ENCODE results near the gene STARD3.

Gene STARD3

DNA sequence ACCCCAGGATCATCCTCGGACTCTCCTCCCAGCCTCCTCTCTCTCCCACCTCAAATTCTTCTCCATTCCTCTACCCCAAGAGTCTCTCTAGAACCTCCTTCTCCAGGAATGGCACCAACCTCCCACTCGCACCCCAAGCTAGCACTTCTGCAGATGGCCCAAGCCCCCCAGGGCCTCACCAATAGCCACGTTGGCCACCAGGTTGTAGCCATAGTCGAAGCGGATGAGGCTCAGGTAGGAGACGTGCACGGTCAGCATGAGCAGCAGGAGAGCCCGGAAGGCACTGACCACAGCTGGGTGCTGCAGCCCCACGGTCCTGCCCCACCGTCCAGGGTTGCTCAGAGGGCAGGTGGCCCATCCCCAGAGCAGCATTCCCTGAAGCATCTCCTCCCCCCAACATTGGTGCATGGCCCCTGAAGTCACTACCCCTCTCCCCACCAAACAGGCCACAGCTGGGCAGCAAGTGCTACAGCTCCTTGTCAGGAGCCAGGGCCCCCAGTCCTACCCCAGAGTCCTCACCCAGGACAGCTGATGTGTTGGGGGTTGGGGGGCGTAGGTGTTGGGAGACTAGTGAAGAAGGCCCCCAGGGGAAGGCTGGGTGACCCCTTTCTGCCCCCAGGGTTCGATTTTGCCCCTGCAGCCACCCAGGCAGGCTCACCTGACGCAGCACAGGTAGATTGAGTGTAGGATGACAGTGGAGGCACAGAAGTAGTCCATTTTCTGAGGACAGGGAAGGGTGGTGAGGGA lies 36.6 kb downstream of the STARD3 start:
- DNase-seq = no peak

DNA sequence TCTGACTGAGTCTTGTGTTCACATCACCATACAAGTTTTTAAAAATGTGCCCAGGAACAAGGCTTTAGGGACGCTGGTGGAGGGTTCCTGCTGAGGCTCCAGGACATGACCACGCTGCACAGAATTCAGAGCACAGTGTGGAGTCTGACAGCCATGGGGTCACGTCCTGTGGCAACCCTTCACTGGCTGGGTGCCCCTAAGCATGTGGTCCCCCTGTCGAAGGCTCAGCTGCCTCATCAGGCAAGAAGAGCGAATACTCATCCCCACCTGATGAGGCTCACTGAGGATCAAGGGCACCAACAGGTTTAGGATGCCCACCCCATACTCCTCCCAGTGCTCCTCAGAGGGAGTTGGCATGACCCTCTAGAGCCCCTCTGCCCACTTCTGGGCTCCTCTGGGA lies 37.2 kb downstream of the STARD3 start:
- no peak for DNase-seq

DNA sequence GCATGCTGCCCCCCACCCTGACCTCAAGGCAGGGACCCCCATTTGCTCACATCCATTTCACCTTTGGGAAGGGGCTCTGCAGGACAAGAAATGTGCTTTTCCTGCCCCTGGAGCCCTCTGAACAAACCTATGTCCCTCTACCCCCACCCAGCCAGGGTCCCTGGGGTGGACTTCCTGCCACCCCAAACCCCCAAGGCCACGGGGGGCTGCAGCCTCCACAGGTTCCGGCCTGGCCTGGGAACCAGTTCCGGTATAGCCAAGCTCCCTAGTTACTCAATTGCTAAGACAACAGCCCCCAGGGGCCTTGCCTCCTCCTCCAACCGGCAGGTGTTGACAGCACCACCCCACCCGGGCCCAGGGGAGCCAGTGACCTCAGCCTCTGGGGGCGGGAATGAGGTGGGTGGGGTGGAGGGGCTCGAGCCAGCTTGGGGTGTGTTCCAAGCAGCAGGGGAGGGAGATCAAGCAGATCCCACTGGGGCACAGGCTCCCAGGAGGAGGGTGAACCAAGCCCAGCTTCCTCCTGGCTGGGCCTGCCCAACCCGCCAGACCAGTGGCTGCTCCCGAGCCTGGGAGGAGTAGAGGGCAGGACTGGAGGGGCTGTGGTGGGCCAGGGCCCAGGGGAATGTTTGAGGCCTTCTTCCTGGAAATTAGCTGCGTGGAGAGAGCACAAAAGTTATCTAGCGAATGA lies 37.9 kb downstream of the STARD3 start:
- DNase-seq = no peak

DNA sequence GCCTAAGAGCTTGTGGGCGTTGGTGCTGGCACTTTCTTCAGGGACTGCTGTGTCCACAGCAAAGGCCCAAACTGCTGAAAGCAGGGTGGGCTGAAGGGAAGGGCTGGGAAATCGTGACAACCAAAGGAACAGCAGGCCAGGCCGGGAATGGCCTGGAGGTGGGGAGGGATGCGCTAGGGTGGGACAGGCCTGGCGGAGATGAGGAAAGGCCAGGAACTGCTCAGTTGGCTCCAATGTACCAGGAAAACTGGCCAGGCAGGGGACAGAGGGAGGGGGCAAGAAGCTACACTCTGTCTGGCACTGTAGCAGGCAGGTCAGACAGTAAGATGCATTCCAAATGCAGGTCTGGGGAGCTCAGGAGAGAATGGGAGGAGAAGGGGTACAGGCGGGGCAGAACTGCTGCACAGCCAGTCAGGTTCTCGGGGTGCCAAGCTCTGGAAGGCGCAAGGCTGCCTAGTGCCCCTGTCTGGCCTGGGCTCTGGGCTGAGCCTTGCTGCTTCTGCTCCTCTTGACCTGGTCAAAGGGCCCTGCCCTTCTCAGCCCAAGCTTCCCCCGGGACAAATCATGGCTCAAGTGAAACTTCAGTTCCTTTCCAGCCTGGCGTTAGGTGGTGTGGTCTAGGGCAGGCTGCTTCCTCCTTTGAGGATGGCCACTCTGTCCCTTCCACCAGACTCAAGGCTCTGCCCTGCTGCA lies 38.6 kb downstream of the STARD3 start:
- DNase-seq = no peak

DNA sequence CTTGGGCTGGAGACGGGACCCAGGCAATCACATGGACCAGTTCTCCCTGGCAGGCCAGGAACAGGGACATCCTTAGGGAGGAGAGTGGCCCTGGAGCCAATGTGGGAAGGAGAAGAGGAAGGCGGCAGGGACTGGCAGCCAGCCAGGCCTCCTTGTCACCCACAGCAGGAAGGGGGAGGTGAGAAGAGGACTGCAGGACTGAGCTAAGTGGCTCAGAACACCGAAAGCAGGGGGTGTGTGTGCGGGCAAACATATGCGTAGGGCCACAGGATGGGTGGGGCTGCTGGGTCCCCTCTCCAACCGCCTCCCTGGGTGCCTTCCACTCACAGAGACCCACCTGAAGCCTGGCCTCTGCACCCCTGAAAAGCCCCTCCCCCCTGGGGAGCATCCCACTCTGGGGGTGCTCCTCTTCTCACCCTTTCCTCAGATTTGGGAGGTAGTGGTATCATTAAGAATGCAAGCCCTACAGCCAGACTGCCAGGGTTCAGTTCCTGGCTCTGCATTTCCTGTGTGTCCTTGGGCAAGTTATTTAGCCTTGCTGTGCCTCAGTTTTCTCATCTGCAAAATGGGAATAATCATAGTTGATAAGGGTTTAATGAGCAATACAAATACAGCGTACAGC lies 39.4 kb downstream of the STARD3 start:
- DNase-seq = no peak

DNA sequence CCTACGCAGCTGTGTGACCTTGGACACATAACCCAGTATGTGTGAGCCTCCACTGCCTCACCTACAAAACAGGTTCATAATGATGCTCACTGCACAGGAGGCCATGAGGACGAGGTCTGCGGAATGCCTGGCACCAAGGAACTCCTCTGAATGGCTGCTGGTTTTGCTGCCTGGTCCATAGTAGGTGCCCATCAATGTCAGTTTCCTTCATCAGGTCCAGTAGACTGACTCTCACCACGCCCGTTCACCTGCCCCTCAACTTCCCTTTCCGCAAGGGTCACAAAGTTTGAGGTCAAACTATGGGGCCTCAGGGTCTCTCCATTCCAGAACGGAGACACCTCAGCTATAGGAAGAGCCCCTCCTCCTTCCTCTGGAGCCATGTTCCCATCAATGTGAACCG lies 40.1 kb downstream of the STARD3 start:
- DNase-seq = no peak

DNA sequence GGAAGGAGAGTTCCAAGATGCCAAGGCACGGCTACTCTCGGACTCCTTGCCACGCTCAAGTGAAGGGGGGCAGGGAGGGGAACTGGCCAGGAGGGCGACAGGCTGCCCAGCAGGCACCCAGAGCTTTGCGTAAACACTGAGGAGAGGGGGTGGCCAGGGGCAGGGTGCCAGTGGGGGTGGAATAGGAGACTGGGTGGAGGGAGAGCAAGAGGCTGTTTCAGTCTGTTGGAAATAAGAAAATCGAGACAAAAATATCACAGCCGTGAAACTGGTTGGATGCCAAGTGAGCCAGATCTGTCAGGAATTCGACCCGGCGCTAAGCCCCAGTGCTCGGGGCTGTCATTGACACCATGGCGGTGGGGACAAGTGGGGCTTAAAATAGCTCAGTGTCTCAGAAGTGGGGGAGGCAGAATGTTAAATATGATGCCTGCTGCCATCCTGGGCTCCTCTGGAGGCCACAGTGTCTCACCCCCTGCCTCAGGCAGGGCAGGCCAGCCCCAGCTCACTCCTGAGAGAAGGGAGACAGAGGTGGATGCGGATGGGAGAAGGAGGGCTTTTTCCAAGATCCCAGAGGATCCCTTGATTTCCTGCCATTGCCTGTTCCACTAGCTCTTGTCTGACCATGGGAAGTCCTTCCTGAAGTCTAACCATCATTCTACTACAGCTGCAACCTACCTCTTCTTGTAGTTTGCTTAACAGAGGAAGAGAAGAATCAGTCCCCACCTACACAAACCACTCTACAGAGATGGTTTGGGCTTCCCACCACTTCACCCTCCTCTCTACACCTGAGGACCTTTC lies 40.8 kb downstream of the STARD3 start:
- no peak for DNase-seq

DNA sequence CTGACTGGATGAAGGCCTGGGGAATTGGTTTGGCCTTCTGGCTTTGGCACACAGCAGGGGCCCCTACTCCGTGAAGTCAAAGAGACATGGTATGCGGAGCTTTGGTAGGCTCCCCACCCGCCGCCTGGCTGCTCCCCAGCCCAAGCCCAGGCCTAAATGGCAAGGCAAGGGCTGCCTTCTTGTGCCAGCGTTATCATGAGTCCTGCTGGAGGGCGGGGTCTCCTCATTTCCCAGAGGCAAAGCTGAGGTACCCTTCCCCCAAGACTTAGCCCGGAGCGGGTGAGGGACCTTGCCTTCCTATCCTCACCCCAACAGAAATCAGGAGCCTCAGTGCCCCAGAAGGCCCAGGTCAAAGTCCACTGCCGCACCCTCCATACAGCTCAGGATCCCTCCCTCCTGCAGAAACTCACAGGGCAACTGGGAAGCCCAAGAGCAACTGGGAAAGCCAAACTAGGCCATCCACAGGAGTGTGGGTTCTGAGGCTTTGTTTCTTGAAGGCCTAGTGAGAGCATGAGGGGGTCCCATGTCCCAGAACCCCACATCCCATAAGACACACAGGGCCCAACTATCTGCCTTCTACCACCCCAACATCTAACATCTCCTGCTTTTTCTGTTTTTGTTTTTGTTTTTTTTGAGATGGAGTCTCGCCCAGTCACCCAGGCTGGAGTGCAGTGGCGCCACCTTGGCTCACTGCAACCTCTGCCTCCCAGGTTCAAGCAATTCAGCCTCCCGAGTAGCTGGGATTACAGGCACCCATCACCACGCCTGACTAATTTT lies 41.6 kb downstream of the STARD3 start:
- no peak for DNase-seq

DNA sequence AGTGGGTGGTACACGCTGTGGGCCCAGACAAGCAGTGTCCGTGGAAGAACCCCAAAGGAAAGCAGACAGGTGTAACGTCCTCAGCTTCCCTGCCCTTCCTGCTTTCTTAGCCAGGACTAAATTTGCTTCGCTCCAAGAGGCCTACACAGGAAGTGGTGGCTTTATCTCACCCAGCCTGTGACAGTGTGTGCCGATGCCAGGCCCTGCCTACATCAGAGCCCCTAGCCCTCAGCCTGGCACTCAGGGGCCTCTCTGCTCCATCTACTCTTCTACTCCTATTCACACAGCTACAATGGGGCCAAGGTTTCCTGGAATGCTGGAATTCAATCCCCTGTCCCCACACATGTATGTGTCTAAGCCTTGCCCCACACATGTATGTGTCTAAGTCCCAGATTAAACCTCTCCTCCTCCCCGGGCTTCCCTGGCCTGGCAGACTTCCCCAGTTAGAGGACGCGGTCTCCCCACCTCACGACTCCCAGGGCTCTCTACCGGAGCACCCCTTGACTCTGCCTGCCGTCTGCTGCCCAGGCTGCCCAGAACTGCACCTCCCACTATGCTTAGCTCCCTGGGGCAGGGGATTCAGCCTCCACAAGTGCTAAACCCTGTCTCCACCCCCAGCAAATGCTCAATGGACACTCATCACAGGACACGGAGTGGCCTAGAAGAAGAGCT lies 42.7 kb downstream of the STARD3 start:
- no peak for DNase-seq

DNA sequence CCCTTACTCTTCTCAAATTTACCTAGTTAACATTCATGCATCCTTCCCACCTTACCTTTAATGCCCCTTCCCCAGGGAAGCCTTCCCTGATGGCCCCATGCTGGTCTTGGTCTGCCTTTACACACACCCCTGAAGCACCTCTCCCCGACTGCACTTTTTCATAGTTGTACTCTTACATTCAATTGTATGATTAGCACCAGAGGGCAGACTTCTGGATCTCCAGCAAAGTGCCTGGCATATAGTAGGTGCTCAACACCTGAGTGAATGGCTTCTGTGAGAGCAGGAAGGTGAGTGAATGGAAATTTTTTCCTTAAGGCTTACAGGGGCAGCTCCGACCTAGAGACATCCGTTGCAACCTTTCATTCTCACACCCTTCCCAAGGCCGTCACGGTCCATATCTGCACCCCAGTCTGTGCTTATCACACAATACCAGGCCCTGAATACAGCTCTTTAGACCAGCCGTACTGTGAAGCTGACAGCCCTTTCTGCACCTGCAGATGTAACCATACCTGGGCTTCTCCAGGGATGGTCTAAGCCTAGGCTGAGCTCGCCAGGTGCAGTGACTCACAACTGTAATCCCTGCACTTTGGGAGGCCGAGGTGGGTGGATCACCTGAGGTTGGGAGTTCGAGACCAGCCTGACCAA lies 46.5 kb downstream of the STARD3 start:
- DNase-seq = no peak

DNA sequence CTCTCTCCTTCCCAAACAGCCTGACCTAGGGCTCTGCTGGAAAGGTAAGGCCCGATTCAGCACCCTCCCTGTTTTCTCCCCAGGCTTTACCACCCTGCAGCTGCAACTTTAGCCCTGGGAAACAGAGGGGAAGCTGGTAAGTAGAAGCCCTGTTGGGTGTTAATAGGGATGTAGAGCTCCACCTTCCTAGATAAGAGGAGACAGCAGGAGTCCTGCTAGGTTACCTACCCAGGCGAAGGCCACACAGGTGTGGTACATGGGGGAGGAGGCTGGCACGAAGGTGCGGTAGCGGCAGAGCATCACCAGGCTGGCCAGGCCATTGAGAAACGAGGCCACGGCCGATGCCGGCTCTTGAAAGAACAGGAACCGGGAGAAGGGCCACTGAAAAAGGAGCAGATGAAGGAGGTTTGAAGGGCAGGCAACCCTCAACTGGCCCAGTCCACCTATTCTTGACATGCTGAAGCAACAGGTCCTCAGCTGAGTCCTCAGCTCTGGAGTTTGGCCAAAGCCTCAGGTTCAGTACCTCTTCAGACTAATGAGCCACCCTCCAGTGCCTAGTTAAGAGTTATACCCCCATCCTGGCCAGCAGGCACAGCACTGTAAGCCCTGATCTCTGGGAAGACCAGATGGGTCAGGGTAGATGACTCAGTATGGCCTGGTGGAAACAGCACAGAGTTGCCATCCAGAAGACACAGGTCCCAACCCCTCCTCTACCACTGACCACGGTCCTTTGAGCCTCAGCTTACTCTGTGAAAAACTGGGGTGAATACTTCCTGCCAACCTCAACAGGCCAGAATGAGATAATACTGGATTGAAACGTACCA lies 47.6 kb downstream of the STARD3 start:
- DNase-seq = no peak

DNA sequence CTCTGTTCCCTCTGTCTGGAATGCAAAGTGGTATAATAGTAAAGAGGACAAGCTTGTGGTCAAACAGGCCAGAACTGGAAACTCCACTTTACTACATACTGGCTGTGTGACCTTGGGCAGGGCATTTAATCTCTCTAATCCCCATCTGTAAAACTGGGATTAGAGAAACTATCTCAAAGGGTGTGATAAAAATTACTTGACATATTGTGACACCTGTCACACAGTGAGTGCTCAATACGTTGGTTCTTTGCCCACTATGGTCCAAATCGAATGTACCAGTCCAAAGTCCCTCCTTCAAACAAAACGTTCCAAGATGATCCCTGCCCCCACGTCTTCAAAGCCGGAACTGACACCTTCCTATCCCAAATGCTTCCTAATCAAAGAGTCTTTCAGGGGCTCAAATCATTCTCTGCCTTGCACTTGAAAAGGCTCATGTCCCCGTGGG lies 50.2 kb downstream of the STARD3 start:
- no peak for DNase-seq

DNA sequence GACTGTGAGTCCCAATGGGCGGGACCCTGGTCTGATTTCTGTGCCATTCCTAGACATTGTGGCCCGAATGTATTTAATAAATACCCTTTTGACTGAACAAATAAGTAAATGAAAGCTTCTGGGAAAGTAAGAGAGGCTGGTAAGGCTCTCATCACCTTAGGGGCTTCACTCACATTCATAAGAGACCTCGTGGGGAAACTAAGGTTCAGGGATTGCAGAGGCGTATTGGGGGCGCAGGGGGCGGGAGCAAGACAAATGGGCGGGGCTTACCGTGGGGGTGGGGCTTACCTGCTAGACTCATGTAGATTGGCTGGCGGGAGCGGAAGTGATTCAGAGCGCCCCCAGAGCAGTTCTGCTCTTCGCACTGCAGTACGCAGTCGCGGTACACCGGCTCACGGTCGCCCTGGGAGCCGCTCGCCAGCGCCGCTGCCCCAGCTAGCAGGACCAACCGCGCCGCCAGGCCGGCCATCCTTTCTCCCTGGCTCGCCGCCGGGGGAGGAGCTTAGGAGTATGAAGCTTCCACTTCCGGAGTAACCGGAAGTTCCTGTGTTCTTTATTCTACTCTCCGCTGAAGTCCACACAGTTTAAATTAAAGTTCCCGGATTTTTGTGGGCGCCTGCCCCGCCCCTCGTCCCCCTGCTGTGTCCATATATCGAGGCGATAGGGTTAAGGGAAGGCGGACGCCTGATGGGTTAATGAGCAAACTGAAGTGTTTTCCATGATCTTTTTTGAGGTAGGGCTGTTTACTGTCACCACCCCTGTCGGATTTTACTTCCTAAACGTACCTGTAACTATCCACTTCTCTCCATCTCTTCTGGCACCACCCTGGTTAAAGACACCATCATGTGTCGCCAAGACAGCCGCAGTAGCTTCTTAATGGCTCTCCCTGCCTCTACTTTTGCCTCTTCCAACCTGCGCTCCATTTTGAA lies 50.9 kb downstream of the STARD3 start, which contains the start of gene PGAP3:
TSS of gene PGAP3 (minus strand) at position 512 of the 929 bp plus-strand sequence. CDS start at position 469, 43 bp downstream.
- DNase-seq = peak; percentile 85 to 91

DNA sequence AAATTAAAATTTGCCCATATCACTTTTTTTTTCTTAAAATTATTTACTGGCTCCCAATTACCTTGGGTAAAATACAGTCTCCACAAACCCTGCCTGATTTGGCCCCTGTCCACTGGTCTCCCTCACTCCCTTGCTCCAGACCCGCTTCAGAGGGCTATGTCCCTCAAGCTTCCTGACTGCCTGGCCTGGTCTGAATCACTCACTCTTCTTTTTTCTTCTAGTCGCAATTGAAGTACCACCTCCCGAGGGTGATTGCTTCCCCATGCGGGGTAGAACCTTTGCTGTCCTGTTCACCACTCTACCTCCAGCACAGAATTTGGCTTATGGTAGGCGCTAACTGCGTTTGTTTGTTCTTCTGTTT lies 51.5 kb downstream of the STARD3 start:
- DNase-seq = no peak

DNA sequence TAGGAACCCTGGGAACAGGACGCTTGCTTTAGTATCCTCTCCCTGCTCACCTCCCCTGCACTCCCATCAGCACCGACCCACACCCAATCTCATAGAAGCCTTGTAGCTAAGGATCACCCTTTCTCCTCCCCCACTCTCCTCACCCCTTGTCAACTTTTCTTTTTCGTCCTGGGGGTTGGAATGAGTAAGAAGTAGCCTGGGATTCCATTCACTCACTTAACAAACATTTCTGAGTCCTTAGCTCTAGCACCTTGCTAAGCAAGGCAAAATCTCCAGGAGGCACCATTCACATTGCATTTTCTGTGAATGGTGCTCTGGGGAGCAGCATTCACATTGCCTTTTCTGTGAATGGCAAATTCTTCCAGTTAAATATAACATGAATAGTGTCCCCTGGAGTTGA lies 52.0 kb downstream of the STARD3 start:
- DNase-seq = no peak

DNA sequence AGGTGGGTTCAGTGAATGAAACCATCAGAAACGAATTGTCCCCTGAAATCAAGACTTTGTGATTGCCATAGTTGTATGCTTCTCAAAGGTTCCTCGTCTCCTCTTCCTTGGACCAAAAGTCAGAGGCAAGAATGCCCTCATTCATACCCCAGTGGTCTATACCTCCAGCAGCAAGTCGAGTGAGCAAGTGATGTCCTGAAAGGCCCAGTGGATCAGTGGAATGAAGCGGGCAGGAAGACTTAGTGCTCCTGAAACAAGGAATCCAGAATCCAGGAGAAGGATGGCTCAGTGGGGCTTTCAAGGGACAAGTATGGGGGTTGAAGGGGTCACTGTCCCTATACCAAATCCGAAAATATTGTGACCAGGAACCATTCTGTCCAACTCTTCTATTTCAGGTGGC lies 57.6 kb downstream of the STARD3 start:
- no peak for DNase-seq

DNA sequence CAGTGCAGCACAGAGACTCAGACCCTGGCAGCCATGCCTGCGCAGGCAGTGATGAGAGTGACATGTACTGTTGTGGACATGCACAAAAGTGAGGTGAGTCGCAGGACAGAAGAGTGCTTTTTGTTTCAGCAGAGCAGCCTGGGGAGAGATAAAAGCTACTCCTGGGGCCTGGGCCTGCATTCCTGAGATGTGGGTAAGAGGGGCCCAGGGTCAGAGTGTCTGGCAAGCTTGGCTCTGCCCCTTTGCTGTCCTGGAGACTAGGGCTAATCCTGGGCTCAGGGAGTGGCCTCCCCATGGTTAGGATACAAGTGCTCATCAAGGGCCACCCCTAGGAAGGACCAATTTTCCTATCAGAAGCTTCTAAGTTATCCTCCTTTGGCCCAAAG lies 58.1 kb downstream of the STARD3 start:
- DNase-seq = no peak

DNA sequence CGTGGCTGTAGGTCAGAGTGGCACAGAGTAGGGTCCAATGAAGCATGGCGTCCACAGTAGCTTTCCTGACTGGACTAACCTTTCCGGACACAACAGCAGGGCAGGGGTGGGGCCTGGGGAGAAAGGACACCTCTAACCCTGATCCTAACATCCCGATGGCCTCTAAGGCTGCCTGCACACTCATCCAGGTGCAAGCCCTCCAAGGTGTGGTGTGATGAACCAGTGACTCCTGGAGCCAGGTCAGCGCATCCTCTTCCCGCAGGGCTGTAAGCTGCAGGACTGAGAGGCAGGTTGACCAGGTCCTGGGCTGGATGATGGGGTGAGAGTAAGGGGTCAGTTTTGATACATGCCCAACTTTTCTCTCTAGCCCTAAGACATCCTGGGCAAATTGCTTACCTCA lies 59.8 kb downstream of the STARD3 start:
- no peak for DNase-seq

DNA sequence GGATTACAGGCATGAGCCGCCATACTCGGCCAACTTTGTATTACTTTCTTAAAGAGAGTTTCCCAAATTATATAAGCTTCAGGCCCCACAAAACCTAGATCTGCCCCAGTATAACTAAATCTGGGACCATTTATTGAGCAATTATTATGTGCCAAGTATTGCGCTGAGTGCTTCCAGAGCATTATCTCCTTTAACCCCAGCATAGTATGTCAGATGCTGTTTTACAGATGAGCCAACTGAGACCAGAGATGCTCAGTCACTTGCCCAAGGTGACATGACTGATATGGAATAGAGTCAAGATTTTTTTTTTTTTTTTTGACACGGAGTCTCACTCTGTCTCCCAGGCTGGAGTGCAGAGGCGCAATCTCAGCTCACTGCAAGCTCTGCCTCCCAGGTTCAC lies 61.0 kb downstream of the STARD3 start:
- DNase-seq = no peak
